GM21786 (cell line): ENCODE results near the gene RBM38.
A peak's percentile ranks its signal among the peaks of the same experiment; 100 is the strongest.

ENCODE experiments used
- ATAC-seq: cut with Tn5 transposase; IDR thresholded peaks from one replicate; pipeline ENCODE4 v1.9.1; 2021; ENCODE audit not compliant: unreplicated experiment

The RBM38 gene

DNA sequence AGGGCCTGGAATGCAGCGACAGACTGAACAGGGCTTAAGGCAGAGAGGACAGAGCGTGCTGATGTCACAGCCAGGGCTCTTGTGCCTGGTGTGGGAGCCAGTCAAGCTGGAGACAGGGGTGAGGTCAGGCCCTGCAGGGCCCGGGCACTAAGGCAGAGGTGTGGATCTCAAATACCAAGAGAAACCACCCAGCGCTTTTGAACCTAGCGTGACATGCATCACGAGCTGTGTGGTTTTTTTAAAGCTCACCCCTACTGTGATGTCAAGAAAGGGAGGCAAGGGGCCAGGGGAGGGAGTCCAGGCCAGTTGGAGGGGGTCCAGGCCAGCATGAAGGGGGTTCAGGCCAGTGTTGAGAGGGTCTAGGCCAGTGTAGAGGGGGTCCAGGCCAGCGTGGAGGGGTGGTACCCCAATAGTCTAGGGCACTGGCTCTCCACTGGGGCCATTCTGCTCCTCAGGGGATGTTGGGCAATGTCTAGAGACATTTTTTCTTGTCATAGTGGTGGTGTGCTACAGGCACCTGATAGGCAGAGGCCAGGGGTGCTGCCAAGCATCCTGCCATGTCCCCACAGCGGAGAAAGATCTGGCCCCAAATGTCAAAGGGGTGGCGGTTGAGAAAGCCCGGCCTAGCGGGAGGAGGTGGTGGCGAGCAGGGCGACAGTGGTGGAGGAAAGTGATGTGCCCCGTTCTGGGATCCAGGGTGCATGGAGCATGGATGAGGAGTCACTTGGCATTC is 42.6 kb downstream of the RBM38 start:
- ATAC-seq, result no peak

DNA sequence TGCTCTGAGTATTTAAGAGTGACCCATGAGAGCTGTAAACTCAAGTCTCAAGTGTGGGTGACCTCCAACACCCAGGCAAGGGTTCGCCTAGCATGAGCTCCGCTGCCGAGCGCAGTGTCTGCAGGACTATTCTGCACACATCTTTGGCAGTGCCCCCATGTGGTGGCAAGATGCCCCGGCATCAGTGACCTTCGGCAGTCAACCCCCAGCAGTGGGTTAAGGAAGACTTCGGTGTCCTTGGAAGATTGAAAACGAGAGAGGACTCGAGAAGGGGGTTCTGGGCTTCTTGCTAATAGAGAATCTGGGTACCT is 43.1 kb downstream of the RBM38 start:
- ATAC-seq, result no peak

DNA sequence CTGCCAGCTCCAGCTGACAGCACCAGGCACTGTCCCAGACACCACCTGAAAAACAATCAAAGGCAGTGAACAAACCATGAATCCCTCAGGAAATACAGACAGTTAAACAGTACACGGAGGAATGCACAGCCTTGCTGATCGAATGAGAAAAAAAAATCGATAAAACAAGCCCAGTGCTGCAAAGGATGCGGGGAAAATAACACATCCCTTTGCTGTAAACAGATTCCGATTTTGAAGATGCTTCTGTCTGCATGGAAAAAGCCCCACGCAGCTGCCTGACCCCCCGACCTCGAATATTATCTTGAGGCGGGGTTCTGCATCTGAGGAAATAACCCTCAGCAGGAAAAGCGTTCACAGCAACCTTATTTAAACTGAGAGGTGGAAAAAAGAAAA is 43.9 kb downstream of the RBM38 start:
- ATAC-seq, result no peak

DNA sequence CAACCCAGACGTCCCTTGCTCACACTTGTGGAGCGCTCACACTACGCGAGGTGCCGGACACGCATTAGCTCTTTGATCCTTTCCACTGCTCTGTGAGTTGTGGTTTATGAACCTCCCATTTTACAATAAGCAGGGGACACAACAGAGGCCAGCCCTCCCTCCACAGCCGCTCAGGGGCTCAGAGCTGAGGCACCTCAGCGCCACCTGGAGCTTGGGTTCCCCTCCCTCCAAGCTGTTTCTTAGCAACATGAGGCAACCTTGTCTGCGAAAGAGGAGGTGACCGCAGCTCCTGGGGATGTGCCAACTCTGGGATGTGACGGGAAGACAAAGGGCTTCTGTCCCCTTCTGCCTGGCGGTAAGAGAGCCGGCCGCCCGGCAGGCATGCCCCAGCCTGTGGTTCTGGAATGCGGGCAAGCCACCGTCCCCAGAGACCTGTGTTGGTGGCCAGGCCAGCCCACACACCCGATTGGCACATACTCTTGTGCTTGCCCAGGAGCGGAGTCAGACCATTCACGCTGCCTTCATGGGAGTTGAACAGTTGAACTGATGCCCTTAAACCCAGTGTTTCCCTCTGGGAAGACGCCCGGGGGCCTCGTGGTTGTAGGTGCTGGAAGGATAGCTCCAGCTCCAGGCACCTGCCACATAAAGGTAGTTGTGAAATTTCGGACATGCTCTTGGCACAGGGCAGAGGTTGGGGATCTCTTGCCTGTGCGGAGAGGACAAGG is 44.5 kb downstream of the RBM38 start:
- ATAC-seq, result peak; percentile 34

DNA sequence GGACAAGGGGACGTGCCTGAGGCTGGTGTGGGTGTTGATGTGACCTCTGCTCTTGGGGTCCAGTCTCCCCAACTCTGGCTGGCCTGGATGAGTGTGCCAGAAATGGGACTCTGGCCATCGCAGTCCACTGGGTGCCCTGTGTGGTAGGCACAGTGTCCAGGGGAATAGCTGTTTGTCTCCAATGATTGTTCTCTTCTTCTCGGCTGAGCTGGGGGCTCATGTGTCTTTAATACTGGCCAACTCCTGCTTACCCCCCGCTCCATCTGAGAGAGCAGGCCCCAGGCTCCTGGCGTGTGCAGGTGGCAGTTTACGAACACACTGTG is 45.0 kb downstream of the RBM38 start:
- ATAC-seq, result no peak

DNA sequence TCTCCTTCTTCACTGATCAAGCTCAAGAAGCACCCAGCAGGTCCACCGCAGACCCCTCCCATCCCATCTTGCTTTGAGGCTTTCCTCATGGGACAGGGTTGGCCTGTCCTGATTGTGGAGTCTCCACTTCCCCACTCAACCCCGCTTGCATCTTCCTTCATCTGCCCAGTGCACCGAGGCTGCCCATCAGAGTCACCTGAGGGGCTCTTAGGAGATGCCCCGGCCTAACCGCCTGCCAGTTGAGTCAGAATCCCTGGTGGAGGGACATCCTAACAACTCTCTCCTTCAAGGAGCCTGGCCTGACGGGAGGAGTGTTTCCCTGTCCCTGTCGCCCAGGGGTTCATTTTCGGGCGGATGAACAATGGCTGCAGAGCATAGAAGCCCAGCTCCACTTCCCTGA is 46.1 kb downstream of the RBM38 start:
- no peak for ATAC-seq

DNA sequence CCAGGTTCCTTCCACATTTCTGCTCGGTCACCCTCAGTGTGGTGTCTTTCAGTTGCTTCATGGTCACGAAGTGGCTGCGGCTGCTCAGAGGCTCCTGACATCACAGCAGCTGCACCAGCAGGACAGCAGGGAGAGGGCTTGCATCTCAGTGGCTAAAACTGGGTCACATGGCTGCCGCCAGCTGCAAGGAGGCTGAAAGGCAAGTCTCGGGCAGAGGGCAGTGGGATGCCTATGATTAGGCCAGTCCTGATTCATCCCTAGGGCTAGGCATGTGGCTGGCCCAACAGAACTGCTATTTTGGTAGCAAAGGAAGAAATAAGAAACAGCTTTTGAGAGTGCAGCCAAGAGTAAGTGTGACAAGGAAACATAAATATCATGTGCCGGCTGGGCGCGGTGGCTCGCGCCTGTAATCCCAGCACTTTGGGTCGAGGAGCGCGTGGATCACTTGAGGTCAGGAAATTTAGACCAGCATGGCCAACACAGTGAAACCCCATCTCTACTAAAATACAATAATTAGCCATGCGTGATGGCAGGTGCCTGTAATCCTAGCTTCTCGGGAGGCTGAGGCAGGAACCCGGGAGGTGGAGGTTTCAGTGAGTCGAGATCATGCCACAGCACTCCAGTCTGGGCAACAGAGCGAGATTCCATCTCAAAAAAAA is 46.6 kb downstream of the RBM38 start:
- ATAC-seq, result no peak

DNA sequence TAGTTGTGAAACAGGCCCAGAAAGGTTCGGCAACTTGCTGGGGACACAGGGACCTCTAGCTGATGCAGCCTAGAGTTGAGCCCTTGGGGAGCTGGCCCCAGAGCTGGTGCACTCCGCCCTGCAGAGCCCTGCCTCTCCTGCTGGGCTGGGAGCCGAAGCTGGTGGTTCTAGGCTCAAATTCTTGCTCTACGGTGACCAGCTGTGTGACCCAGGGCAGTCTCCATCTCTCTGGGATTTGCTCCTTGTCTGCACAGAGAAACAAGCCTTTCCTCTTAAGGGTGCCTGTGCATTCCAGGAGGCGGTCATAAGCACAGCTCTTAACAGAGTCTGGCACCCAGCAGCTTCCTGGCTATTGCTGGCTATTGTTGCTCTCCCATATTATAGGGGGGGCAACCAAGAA is 47.4 kb downstream of the RBM38 start:
- no peak for ATAC-seq

DNA sequence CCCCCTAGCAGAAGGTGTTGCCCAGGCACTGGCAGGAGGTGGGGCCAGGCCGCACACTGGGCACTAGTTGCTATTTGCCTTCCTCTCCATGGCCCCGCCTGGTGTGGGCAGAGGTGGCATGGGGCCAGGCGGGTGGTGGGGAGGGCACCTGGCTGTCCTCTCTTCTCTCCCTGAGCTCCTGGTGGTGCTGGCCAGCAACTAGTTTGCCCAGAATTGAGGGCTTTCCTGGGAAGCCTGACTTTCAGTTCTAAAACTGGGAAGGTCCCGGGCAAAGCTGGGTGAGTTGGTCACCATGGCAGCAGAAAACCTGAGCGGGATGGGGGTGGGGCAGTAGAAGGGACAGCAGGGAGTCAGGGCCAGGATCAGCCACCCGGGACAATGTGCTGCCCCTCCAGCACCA is 48.2 kb downstream of the RBM38 start:
- no peak for ATAC-seq

DNA sequence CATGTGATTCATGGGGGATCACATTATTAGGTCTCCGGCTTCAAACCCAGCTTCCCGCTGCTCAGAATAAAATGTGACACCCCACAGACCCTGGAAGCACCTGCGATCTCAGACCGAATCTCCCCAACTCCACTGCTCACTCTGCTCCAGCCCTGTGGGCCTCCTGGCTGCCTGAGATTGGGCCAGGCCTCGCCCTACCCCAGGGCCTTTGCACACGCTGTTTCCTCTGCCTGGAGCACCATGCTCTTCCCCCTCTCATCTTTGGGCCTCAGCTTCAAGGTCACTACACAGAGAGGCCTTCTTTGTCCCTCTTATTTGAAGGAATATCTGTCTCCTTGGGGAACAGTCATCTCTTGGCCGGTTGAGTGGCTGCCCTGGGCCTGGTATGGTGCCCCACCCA is 48.8 kb downstream of the RBM38 start:
- ATAC-seq, result no peak

DNA sequence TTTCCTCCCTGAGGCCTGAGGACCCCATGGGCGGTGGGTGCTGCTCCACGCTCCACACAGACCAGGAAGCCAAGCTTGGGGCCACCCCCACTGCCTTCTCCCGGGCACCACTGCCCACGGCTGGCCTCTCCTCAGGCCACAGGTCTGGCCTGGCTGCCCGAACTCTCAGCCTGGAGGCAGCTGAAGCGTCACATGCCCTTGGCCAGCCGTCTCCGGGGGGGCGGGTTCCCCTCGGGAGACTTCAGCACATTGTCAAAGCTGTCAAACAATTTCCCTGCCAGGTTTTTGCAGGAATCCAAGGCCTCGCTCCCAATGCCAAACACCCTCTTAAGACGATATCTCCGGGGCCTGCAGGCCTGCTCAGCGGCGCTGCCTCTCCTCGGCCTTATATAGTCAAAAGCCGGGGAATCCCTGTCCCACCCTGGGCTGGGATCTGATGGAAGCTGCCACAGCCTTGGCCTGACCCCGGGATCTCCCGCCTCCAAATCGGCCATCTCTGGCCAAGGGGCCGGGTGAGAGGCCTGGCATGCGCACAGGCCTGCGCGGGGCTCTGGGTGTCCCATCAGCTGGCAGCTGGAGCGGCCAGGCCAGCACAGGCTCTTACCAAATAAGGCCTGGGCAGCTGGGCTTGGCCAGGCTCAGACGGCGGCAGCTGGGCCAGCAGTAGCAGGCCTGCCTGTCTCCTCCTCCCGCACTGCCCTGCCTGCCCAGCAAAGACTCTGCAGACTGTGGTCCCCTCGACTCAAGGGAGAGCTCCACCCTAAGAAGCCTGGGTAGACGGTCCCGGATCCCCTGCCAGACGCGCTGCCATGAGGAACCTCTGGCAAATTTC is 49.7 kb downstream of the RBM38 start:
- ATAC-seq, result no peak

DNA sequence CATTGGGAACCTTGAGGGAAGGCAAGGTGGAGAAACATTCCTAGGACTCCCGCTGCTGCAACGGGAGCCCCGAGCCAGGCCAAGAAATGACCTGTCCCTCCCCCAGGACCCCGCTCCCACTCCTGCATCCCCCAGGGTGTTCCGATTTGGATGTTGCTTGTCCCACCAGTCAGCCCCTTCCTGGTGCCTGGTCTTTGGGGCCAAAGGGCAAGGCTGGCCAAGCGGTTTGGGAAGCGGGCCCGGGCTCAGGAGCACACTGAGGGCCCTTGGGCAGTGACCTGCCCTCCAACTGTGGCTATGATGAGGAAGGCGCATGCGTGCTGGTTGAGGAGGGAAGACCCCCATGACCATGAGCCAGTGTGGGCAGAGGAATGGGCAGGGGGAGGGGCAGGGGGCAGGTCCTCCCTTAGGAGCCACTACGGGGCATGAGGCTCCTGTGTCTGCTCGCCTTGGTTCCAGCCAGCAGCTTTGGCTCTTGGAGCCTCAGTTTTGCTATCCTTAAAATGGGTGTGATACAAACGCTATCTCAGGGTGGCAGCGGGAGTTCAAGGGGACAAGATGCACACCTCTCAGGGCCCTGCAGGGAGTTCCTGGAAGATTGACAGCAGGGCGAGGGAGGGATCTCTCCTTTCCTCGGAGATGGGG is 50.4 kb downstream of the RBM38 start:
- no peak for ATAC-seq

DNA sequence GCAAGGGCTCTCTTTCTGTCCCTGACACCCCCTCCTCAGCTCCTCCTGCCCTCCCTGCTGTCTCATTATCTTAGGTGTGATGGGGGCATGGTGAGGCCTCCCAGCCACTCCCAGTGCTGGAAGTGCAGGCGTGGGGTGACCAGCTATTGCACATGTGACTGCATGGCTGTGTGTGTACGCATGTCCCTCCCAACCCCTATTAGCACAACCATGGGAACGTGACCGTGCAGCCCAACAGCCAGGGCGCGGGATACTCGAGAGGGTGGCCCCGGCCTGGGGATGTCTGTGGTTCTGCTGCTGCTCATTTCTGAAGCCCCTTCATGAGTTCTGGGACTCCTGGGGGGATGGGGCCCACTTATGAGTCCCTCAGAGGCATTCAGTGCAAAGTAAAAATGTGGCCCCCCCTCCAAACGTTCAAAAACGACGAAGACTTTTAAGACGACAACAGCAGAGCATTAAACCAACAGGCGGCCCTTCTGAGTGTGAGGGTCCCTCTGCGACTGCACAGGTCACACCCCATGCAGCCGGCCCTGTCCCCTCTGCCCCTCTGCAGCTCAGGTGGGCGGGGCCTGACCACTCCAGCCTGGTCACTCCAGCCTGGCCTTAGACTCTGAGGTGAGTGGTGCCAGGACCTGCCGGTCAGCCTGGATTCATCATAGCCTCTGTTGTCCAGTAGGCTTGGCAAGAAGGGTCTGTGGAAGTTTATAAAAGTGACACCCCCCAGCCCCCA is 51.1 kb downstream of the RBM38 start:
- no peak for ATAC-seq

DNA sequence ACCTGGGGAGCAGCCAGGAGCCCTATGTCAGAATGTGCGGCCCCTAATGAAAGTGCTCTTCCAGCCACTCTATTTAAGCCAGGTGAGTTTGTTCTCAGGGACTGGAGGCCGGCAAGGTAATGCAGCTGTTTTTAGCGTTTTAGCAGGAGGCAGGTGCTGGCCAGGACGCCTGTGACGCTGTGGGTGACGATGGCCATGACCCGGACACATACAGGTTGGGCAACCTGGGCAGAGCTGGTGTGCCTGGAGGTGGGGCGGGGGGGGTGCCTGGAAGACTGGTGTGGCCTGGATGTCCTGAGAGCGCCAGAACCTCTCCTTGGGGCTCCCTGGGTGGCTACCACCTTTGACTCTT is 51.7 kb downstream of the RBM38 start:
- ATAC-seq, result no peak

DNA sequence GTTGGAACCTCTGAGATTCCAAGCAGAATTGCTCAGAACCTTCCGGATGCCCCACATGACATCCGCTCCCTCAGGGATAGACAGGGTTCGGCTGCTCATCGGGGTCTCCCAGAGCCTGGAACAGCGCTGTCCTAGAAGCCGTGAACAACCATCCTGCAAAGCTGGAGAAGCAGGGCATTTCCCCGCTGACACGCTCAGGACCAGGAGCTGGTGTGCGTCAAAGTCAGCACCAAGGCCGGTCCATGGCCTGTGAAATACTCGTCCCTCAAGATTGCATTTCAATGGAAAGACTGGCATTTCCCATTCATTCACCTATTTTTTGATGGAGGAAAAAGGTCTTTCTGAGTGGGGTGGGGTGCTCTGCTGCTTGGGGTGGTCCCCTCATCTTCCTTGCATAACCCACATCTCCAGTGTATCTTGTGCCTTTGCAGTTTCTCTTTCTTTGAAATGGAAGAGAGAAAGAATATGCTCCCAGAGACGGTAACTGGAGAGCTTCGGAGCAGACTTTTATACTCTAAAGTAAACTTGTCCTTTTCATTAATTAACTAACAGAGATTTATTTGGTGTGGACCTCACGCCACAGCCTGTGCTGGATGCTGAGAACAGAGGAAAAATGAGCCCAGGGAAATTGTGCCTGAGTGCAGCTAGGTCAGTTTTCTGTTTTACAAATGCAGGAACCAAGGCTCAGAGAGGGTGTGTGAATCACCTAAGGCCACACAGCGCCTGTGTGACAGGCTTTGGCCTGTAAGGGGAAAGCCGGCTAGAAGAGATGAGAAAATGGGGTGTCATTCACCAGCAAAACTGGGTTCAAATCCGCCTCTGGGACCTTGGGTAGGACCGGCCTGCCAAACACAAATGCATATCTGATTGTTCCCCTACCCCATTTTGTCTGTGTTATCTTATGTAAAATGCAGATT is 52.4 kb downstream of the RBM38 start:
- no peak for ATAC-seq

DNA sequence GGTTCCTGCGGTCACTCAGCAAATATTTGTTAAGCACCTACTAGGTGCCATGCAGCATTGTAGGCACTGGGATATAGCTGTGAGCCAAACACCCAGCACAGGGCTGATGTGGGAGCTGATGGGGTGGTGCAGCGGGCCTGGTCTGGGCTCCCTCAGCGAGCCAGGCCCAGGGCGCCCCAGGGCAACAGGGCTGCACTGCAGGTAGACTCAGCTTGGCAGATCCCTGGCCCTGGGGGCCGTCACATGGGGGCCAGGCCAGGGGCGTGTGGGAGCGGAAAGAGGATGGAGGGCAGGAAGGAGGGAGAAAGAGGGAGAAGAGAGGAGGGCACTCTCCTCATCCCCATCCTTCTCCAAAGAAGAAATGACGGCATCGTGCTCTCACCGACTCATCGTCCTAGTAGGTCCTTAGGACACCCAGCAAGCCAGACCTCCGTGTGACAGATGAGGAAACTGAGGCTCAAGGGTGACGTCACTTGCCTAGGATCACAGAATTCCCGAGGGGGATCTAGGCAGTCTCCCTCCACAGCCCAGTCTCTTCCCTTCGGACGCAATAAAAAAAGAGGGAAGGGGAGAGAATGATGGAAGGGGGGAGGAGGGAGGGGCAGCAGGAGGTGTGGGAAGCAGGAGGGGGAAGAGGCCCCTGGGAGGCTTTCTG is 53.3 kb downstream of the RBM38 start:
- no peak for ATAC-seq

DNA sequence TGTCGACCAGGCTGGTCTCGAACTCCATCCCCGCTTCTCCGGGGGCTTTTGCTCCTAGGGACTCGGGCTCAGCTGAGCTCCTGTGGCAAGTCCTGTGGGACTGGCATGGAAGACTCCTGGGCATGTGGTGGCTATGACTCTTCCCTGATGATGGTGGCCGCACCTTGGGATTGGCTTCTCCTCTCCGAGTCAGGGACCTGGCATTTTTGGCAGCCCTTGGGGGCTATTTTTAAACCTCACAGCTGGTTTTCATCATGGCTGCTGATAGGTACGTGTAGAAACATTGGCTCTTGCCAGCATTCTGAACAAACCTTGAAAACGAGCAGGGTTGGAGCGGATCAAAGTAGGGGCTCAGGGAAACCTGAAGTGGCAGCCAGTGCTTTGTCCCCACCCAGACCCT is 54.1 kb downstream of the RBM38 start:
- no peak for ATAC-seq

DNA sequence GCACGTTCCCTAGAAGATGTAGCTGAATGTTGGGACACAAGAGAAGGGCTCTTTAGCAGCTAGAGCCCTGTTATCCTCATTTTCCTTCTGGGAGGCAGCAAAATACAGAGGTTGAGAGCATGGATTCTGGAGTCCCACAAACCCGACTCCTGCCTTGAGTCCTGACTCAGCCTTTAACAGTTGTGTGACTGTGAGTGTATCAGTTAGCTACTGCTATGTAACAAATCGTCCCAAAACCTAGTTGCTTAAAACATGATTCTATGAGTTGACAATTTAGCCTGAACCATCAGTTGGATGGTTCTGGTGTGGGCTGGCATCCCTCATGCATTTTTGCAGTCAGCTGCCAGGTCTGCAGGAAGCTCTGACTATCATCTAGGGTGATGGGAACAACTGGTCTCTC is 54.6 kb downstream of the RBM38 start:
- no peak for ATAC-seq

DNA sequence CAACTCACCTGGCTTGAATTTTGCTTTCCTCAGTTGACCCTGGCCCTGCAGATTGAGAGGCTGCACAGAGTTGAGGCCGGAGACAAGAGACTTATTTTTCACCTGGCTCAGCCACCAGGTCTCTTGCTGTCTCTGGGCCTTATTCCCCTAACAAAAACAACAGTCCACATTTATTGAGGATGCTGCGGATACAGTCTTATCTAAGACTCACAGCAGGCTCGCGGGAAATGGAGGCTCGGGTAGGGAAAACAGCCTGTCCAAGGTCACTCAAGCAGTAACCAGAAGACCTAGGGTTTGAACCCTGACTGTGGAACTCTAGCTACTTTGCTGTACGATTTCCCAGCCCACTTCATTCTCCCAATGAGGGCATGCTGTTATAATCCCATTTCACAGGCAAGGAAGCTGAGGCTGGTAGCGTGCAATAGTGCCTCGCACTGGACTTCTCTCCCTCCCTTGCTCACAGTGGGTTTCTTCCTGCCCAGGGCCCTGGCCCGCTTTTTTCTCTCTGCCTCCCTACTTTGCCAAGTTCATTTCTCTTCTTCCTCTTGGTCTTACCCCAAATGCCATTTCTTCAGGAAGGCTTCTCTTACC is 57.7 kb downstream of the RBM38 start:
- no peak for ATAC-seq
